Mesendoderm (in vitro differentiated cells): ENCODE measurements around the gene DNAJC2.

Experiments used
- DNase-seq: peaks from one replicate; pipeline ENCODE4 v3.0.0; 2013
- H2AK5ac ChIP-seq: 2 replicates; pipeline ENCODE4 v1.6.1; 2013; ENCODE audit warnings: low read length, inconsistent platforms
- H2BK120ac ChIP-seq: 2 replicates; pipeline ENCODE4 v1.6.1; 2013; ENCODE audit warnings: low read depth, mild to moderate bottlenecking, low read length, moderate library complexity, mixed read lengths
- H2BK15ac ChIP-seq: replicated peaks from 2 replicates; pipeline ENCODE4 v1.6.1; 2013; ENCODE audit warnings: low read depth, mild to moderate bottlenecking, moderate library complexity
- H2BK5ac ChIP-seq: 2 replicates; pipeline ENCODE4 v1.6.1; 2013; ENCODE audit warnings: low read length, inconsistent platforms
- H3K18ac ChIP-seq: 2 replicates; pipeline ENCODE4 v1.6.1; 2013; ENCODE audit warnings: mild to moderate bottlenecking, low read length, mixed read lengths
- H3K23ac ChIP-seq: one replicate; pipeline ENCODE4 v1.6.1; 2013; ENCODE audit warnings: low read length
- H3K27ac ChIP-seq: 2 replicates; pipeline ENCODE4 v1.5.1; 2013; ENCODE audit warnings: low read depth, mild to moderate bottlenecking, inconsistent platforms, low read length, moderate library complexity
- H3K27me3 ChIP-seq: 2 replicates; pipeline ENCODE4 v1.6.1; 2013; ENCODE audit warnings: low read length, control low read depth, mild to moderate bottlenecking, inconsistent platforms; ENCODE audit not compliant: insufficient read depth, poor library complexity
- H3K36me3 ChIP-seq: 2 replicates; pipeline ENCODE4 v1.6.1; 2013; ENCODE audit warnings: low read length, inconsistent platforms; ENCODE audit not compliant: control insufficient read depth, insufficient read depth
- H3K4ac ChIP-seq: one replicate; pipeline ENCODE4 v1.6.1; 2013; ENCODE audit warnings: low read depth, mild to moderate bottlenecking, low read length, moderate library complexity
- H3K4me1 ChIP-seq: 2 replicates; pipeline ENCODE4 v1.6.1; 2013; ENCODE audit warnings: low read depth, low read length, inconsistent platforms; ENCODE audit not compliant: control insufficient read depth
- H3K4me2 ChIP-seq: 2 replicates; pipeline ENCODE4 v1.6.1; 2013; ENCODE audit warnings: low read length
- H3K4me3 ChIP-seq: 2 replicates; pipeline ENCODE4 v1.5.1; 2013; ENCODE audit warnings: mild to moderate bottlenecking, low read length
- H3K56ac ChIP-seq: one replicate; pipeline ENCODE4 v1.6.1; 2013; ENCODE audit warnings: low read length
- H3K79me1 ChIP-seq: 2 replicates; pipeline ENCODE4 v1.6.1; 2013; ENCODE audit warnings: low read length, inconsistent platforms
- H3K79me2 ChIP-seq: 2 replicates; pipeline ENCODE4 v1.6.1; 2013; ENCODE audit warnings: mild to moderate bottlenecking, low read length; ENCODE audit not compliant: control insufficient read depth, insufficient read depth
- H3K9ac ChIP-seq: 2 replicates; pipeline ENCODE4 v1.6.1; 2013; ENCODE audit warnings: low read length, inconsistent platforms
- H4K5ac ChIP-seq: one replicate; pipeline ENCODE4 v1.6.1; 2013; ENCODE audit warnings: low read length
- H4K8ac ChIP-seq: one replicate; pipeline ENCODE4 v1.6.1; 2013; ENCODE audit warnings: low read depth, mild to moderate bottlenecking, control low read depth, low read length, moderate library complexity
- WGBS: extraction: QIAGEN DNeasy Blood & Tissue Kit; methylation state at CpG from one replicate; pipeline ENCODE4 v1.1.7; 2013; ENCODE audit warnings: low lambda C conversion rate, missing lambda C conversion rate; ENCODE audit not compliant: insufficient coverage; ENCODE audit errors: extremely low coverage; 5-methylcytosine and 5-hydroxymethylcytosine counted together

DNAJC2 gene

DNA sequence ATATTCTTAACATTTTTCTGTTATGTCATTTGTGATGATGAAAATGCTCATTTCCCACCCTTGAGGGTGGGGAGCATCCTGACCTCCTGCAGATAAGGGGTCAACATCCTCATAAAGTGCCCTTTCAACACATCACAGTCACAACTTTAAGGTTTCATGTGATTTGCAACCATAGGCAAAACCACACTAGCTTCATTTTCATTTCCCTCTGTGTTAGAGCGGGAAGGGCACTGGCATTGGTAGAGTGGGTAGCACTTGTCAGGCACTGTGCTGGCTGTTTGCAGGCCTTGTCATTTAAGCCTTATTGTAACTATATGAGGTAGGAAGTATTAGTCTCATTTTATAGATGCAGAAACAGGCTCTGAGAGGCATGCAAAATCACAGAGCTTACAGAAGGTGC lies 42.7 kb upstream of the DNAJC2 start:
- H3K4me2 ChIP-seq, result no peak overlapping the region
- no peaks in the 10 kb centered on the region for H3K79me1 ChIP-seq
- H4K8ac ChIP-seq, result no peak overlapping the region
- H3K4me1 ChIP-seq, result no peaks in the 10 kb centered on the region
- WGBS, result no CpG with 5 or more reads among the region's 1 CpG
- no peak overlapping the region for H2BK120ac ChIP-seq
- H2BK5ac ChIP-seq, result no peak overlapping the region
- H3K27me3 ChIP-seq, result no peaks in the 10 kb centered on the region
- H3K4me3 ChIP-seq, result no peak overlapping the region
- DNase-seq, result no peak
- H3K23ac ChIP-seq, result no peak overlapping the region
- no peak overlapping the region for H3K9ac ChIP-seq
- H2BK15ac ChIP-seq, result no peak overlapping the region
- no peak overlapping the region for H3K27ac ChIP-seq
- H3K4ac ChIP-seq, result no peak overlapping the region
- no peak overlapping the region for H2AK5ac ChIP-seq
- H3K56ac ChIP-seq, result no peak overlapping the region
- H3K79me2 ChIP-seq, result no peaks in the 10 kb centered on the region
- no peak overlapping the region for H4K5ac ChIP-seq
- no peaks in the 10 kb centered on the region for H3K36me3 ChIP-seq
- no peak overlapping the region for H3K18ac ChIP-seq

- no peak overlapping the region for H2BK15ac ChIP-seq
- no peaks in the 10 kb centered on the region for H3K4me1 ChIP-seq
- no peak overlapping the region for H3K23ac ChIP-seq
- H3K79me2 ChIP-seq, result no peaks in the 10 kb centered on the region
- no peak for DNase-seq
- no peaks in the 10 kb centered on the region for H3K27me3 ChIP-seq
- H2AK5ac ChIP-seq, result no peak overlapping the region
- no peak overlapping the region for H3K9ac ChIP-seq
- H3K79me1 ChIP-seq, result no peaks in the 10 kb centered on the region
- H3K27ac ChIP-seq, result no peak overlapping the region
- no peak overlapping the region for H4K8ac ChIP-seq
- 100% methylated on average over 1 of the region's 5 CpGs for WGBS
- no peak overlapping the region for H3K56ac ChIP-seq
- no peak overlapping the region for H3K4me2 ChIP-seq
- H3K4me3 ChIP-seq, result no peak overlapping the region
- no peak overlapping the region for H3K4ac ChIP-seq
- no peak overlapping the region for H3K18ac ChIP-seq
- H2BK5ac ChIP-seq, result no peak overlapping the region
- H2BK120ac ChIP-seq, result no peak overlapping the region
- H3K36me3 ChIP-seq, result no peaks in the 10 kb centered on the region
- H4K5ac ChIP-seq, result no peak overlapping the region
These were observed 37.5 kb upstream of the DNAJC2 start for GRCh38 chr7:103382032-103382402.

DNA sequence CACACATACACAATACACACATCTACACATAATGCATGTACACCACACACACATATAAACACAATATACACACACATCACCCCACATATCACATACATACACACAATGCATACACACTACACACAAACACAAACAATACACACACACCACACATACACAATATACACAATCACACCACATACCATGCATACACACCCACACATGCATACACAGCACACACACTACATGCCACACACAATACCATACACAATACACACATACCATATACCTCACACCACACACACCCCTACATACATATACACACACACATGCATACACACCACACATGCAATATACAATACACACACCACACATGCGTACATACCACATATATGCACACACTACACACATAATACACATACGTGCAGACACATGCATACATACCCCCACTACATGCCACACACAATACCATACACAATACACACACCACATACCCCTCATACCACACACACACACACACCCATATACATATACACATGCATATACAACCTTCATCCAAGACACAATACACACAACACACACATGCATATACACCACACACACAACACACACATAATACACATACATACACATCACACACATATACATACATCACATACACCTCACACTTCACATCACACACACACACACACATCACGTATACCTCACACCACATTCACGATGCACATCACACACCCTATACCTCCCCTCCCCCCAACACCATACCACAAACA lies 36.9 kb upstream of the DNAJC2 start:
- Histone ChIP-seq H3K23ac (no peak overlapping the region), H3K79me2 (no peaks in the 10 kb centered on the region), H3K27me3 (no peaks in the 10 kb centered on the region), H3K9ac (no peak overlapping the region), H4K5ac (no peak overlapping the region), H3K79me1 (no peaks in the 10 kb centered on the region), H3K27ac (no peak overlapping the region), H3K18ac (no peak overlapping the region), H2BK120ac (no peak overlapping the region), H3K4me3 (no peak overlapping the region), H4K8ac (no peak overlapping the region), H3K4me2 (no peak overlapping the region), H3K36me3 (no peaks in the 10 kb centered on the region), H3K4me1 (no peaks in the 10 kb centered on the region), H2BK5ac (no peak overlapping the region), H2AK5ac (no peak overlapping the region), H3K56ac (no peak overlapping the region), H2BK15ac (no peak overlapping the region), H3K4ac (no peak overlapping the region)
- WGBS, result 100% methylated on average over 2 of the region's 4 CpGs
- DNase-seq, result no peak

GRCh38 chr7:103380395-103381191 lies 36.0 kb upstream of the DNAJC2 start:
- no peak overlapping the region for H3K18ac ChIP-seq
- no peak overlapping the region for H3K9ac ChIP-seq
- no peak overlapping the region for H3K27ac ChIP-seq
- no peaks in the 10 kb centered on the region for H3K79me1 ChIP-seq
- H4K8ac ChIP-seq, result no peak overlapping the region
- H3K27me3 ChIP-seq, result no peaks in the 10 kb centered on the region
- peak; percentile 10 for DNase-seq
- no peaks in the 10 kb centered on the region for H3K79me2 ChIP-seq
- H3K4me3 ChIP-seq, result no peak overlapping the region
- H3K36me3 ChIP-seq, result no peaks in the 10 kb centered on the region
- H2BK5ac ChIP-seq, result no peak overlapping the region
- WGBS, result 100% methylated on average over 2 of the region's 5 CpGs
- no peak overlapping the region for H2AK5ac ChIP-seq
- no peaks in the 10 kb centered on the region for H3K4me1 ChIP-seq
- H4K5ac ChIP-seq, result no peak overlapping the region
- no peak overlapping the region for H2BK120ac ChIP-seq
- H3K4ac ChIP-seq, result no peak overlapping the region
- H2BK15ac ChIP-seq, result no peak overlapping the region
- no peak overlapping the region for H3K4me2 ChIP-seq
- H3K56ac ChIP-seq, result no peak overlapping the region
- no peak overlapping the region for H3K23ac ChIP-seq

- no peak for DNase-seq
- Histone ChIP-seq H3K79me1 (no peaks in the 10 kb centered on the region), H3K4me1 (no peaks in the 10 kb centered on the region), H3K9ac (no peak overlapping the region), H3K4me3 (no peak overlapping the region), H3K23ac (no peak overlapping the region), H3K36me3 (no peaks in the 10 kb centered on the region), H4K8ac (no peak overlapping the region), H4K5ac (no peak overlapping the region), H3K27ac (no peak overlapping the region), H2BK15ac (no peak overlapping the region), H2BK5ac (no peak overlapping the region), H3K79me2 (no peaks in the 10 kb centered on the region), H3K4me2 (no peak overlapping the region), H2BK120ac (no peak overlapping the region), H2AK5ac (no peak overlapping the region), H3K27me3 (no peaks in the 10 kb centered on the region), H3K4ac (no peak overlapping the region), H3K56ac (no peak overlapping the region), H3K18ac (no peak overlapping the region)
- WGBS, result no CpG with 5 or more reads among the region's 3 CpGs
These were observed 34.9 kb upstream of the DNAJC2 start for GRCh38 chr7:103379270-103379975.
